ENCODE measurements around the gene DPP10. TPM values are rescaled to one million over a fixed set of nuclear protein-coding genes. Genes with fewer than 3 reads are reported as not detected.
A peak's percentile ranks its signal among the peaks of the same experiment; 100 is the strongest.

The DPP10 gene
- total RNA-seq, 1 donor from 2014 or later, result 6.5 TPM

GRCh38 chr2:114537777-114538176 is 95.3 kb downstream of the DPP10 start:
- H3K4me3 Mint-ChIP-seq, result no peak overlapping the region
- no peaks in the 10 kb centered on the region for H3K9me3 ChIP-seq (ENCODE audit: low read depth)
- no peaks in the 10 kb centered on the region for H3F3A ChIP-seq (ENCODE audit: low read depth)
- H3K4me3 ChIP-seq, result no peak overlapping the region
- no peaks in the 10 kb centered on the region for H3K36me3 ChIP-seq
- H3K4me1 ChIP-seq, result no peaks in the 10 kb centered on the region
- no peaks in the 10 kb centered on the region for H4K20me1 ChIP-seq (ENCODE audit: low read depth)
- H3K9ac ChIP-seq, result no peak overlapping the region
- H3K27me3 ChIP-seq, result no peaks in the 10 kb centered on the region
- H3K27ac Mint-ChIP-seq, result no peak overlapping the region
- no peak for DNase-seq (ENCODE audit: low spot score)
- no peaks in the 10 kb centered on the region for H3K36me3 Mint-ChIP-seq
- no peak overlapping the region for H2AFZ ChIP-seq (replicated peaks)
- peaks cover 2% of the 10 kb centered on the region for H3K4me1 Mint-ChIP-seq
- no peaks in the 10 kb centered on the region for H3K27me3 Mint-ChIP-seq (ENCODE audit: insufficient read depth, low read depth)
- no peaks in the 10 kb centered on the region for H3K79me2 ChIP-seq (ENCODE audit: low read depth)
- no peak overlapping the region for H3K4me2 ChIP-seq
- no peaks in the 10 kb centered on the region for H3K9me3 Mint-ChIP-seq
- H3K27ac ChIP-seq, result no peak overlapping the region
- TF ChIP-seq EZH2 (IDR thresholded peaks at IDR 0.05) (no peak), EZH2phosphoT487 (IDR thresholded peaks at IDR 0.05) (no peak)
- TF ChIP-seq, protein P1, sequence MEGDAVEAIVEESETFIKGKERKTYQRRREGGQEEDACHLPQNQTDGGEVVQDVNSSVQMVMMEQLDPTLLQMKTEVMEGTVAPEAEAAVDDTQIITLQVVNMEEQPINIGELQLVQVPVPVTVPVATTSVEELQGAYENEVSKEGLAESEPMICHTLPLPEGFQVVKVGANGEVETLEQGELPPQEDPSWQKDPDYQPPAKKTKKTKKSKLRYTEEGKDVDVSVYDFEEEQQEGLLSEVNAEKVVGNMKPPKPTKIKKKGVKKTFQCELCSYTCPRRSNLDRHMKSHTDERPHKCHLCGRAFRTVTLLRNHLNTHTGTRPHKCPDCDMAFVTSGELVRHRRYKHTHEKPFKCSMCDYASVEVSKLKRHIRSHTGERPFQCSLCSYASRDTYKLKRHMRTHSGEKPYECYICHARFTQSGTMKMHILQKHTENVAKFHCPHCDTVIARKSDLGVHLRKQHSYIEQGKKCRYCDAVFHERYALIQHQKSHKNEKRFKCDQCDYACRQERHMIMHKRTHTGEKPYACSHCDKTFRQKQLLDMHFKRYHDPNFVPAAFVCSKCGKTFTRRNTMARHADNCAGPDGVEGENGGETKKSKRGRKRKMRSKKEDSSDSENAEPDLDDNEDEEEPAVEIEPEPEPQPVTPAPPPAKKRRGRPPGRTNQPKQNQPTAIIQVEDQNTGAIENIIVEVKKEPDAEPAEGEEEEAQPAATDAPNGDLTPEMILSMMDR (IDR thresholded peaks at IDR 0.05), result no peak

DNA sequence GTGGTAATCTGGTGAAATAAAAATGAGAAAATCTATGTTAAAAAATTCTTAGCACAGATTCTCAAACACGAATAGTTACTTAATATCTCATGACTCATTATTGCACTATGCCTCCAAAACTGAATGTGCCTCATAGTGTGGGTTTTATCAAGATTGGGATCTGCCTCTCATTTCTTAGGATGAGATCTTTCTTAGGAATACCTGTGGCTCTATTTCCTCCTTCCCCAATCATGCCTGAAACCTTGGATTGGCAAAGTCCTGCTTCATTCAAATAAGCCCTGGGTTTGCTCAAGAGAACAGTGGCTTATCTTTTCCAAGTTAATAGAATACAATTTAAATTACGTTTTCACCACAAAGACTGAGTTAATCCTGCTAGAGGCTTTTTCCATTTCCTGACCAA is 100.3 kb downstream of the DPP10 start:
- H3K27me3 ChIP-seq, result no peaks in the 10 kb centered on the region
- DNase-seq (ENCODE audit: low spot score), result no peak
- no peaks in the 10 kb centered on the region for H3K9me3 Mint-ChIP-seq
- no peaks in the 10 kb centered on the region for H4K20me1 ChIP-seq (ENCODE audit: low read depth)
- H3K36me3 Mint-ChIP-seq, result no peaks in the 10 kb centered on the region
- H3K4me2 ChIP-seq, result no peak overlapping the region
- no peak overlapping the region for H3K27ac Mint-ChIP-seq
- no peak overlapping the region for H3K27ac ChIP-seq
- no peak overlapping the region for H3K4me3 ChIP-seq
- H3K9ac ChIP-seq, result no peak overlapping the region
- H3K4me1 Mint-ChIP-seq, result peaks cover 9% of the 10 kb centered on the region
- no peaks in the 10 kb centered on the region for H3K27me3 Mint-ChIP-seq (ENCODE audit: insufficient read depth, low read depth)
- no peak overlapping the region for H3K4me3 Mint-ChIP-seq
- H3K36me3 ChIP-seq, result no peaks in the 10 kb centered on the region
- H3F3A ChIP-seq (ENCODE audit: low read depth), result no peaks in the 10 kb centered on the region
- no peaks in the 10 kb centered on the region for H3K79me2 ChIP-seq (ENCODE audit: low read depth)
- TF ChIP-seq EZH2phosphoT487 (IDR thresholded peaks at IDR 0.05) (no peak), EZH2 (IDR thresholded peaks at IDR 0.05) (no peak)
- TF ChIP-seq, protein P1 (IDR thresholded peaks at IDR 0.05), result no peak
- H3K9me3 ChIP-seq (ENCODE audit: low read depth), result no peaks in the 10 kb centered on the region
- H3K4me1 ChIP-seq, result no peaks in the 10 kb centered on the region
- peak overlapping the region; percentile 60 for H2AFZ ChIP-seq (replicated peaks)

- Mint-ChIP-seq H3K27me3 (ENCODE audit: insufficient read depth, low read depth) (no peaks in the 10 kb centered on the region), H3K4me3 (no peak overlapping the region), H3K9me3 (no peaks in the 10 kb centered on the region), H3K27ac (no peak overlapping the region), H3K4me1 (peaks cover 9% of the 10 kb centered on the region), H3K36me3 (no peaks in the 10 kb centered on the region)
- peak overlapping the region; percentile 60 for H2AFZ ChIP-seq (replicated peaks)
- no peak overlapping the region for H3K4me2 ChIP-seq
- no peaks in the 10 kb centered on the region for H4K20me1 ChIP-seq (ENCODE audit: low read depth)
- no peak overlapping the region for H3K9ac ChIP-seq
- TF ChIP-seq EZH2phosphoT487 (IDR thresholded peaks at IDR 0.05), result no peak
- TF ChIP-seq, protein P1 (IDR thresholded peaks at IDR 0.05), result peak; percentile 46
- H3K27ac ChIP-seq, result no peak overlapping the region
- no peaks in the 10 kb centered on the region for H3K9me3 ChIP-seq (ENCODE audit: low read depth)
- DNase-seq (ENCODE audit: low spot score), result peak; percentile 41
- H3K79me2 ChIP-seq (ENCODE audit: low read depth), result no peaks in the 10 kb centered on the region
- no peaks in the 10 kb centered on the region for H3K27me3 ChIP-seq
- H3K4me1 ChIP-seq, result no peaks in the 10 kb centered on the region
- H3K36me3 ChIP-seq, result no peaks in the 10 kb centered on the region
- H3K4me3 ChIP-seq, result no peak overlapping the region
- H3F3A ChIP-seq (ENCODE audit: low read depth), result no peaks in the 10 kb centered on the region
These were observed 100.9 kb downstream of the DPP10 start for GRCh38 chr2:114543236-114543766.

Data from neural progenitor cell (in vitro differentiated cells).